ENCODE measurements around the gene IFT172.

- no peak for TF ChIP-seq POLR2A (IDR thresholded peaks at IDR 0.05)
- TF ChIP-seq CTCF (IDR thresholded peaks at IDR 0.05 in 4 of 5, conservative IDR thresholded peaks at IDR 0.05 in 1 of 5): no peak
Observed at GRCh38 chr2:27445155-27445554, 44.4 kb downstream of the IFT172 start.
